Fibroblast of skin of back (primary cell): ENCODE measurements around the gene ARHGAP6.
A peak's percentile ranks its signal among the peaks of the same experiment; 100 is the strongest.
"Not testable (repeated sequence)": the region's sequence is repeated elsewhere in the genome, so short reads cannot be mapped to it uniquely, and the experiment has no call there.

Source experiments
- DNase-seq: peaks from one replicate; pipeline ENCODE4 v3.0.0-alpha.2; 2013

The ARHGAP6 gene

GRCh38 chrX:11146411-11146810, 519.3 kb downstream of the ARHGAP6 start:
- DNase-seq, result no peak

- peak; percentile 72 for DNase-seq
These were observed 521.6 kb downstream of the ARHGAP6 start for GRCh38 chrX:11143931-11144678.

GRCh38 chrX:11138498-11139390, 527.0 kb downstream of the ARHGAP6 start:
- DNase-seq, result no peak

GRCh38 chrX:11137543-11138139, 528.1 kb downstream of the ARHGAP6 start:
- peak; percentile 22 for DNase-seq

GRCh38 chrX:11135564-11136185, 530.0 kb downstream of the ARHGAP6 start:
- no peak for DNase-seq

- DNase-seq, result no peak
These were observed 534.6 kb downstream of the ARHGAP6 start for GRCh38 chrX:11131146-11131545.

- DNase-seq, result no peak
These were observed 535.6 kb downstream of the ARHGAP6 start for GRCh38 chrX:11130136-11130535.

- peak; percentile 11 for DNase-seq
These were observed 536.1 kb downstream of the ARHGAP6 start for GRCh38 chrX:11129534-11130105.

- no peak for DNase-seq
These were observed 540.7 kb downstream of the ARHGAP6 start for GRCh38 chrX:11125060-11125459.

- DNase-seq, result no peak
These were observed 541.6 kb downstream of the ARHGAP6 start for GRCh38 chrX:11124112-11124511.

GRCh38 chrX:11123087-11123486, 542.6 kb downstream of the ARHGAP6 start:
- not testable (repeated sequence) for DNase-seq

- DNase-seq, result no peak
These were observed 546.3 kb downstream of the ARHGAP6 start for GRCh38 chrX:11119313-11119943.

- DNase-seq, result no peak
These were observed 548.0 kb downstream of the ARHGAP6 start for GRCh38 chrX:11117745-11118144.

- no peak for DNase-seq
These were observed 552.0 kb downstream of the ARHGAP6 start for GRCh38 chrX:11113731-11114130.

- DNase-seq, result no peak
These were observed 553.8 kb downstream of the ARHGAP6 start for GRCh38 chrX:11111947-11112346.

GRCh38 chrX:11111037-11111851, 554.5 kb downstream of the ARHGAP6 start, which contains the start of gene HCCS:
Gene HCCS, plus strand, starts transcription at chrX:11111332. Its CDS starts 729 bp downstream, at chrX:11112061.
- peak; percentile 87 for DNase-seq

- DNase-seq, result no peak
These were observed 555.8 kb downstream of the ARHGAP6 start for GRCh38 chrX:11109968-11110367.

- DNase-seq, result no peak
These were observed 557.3 kb downstream of the ARHGAP6 start for GRCh38 chrX:11108253-11108941.

GRCh38 chrX:11105080-11105479, 560.6 kb downstream of the ARHGAP6 start:
- DNase-seq, result peak; percentile 56

- DNase-seq, result no peak
These were observed 562.0 kb downstream of the ARHGAP6 start for GRCh38 chrX:11103751-11104150.
